ENCODE data around the gene PSMD14.
"Not testable (repeated sequence)": the region's sequence is repeated elsewhere in the genome, so short reads cannot be mapped to it uniquely, and the experiment has no call there.

PSMD14 gene

GRCh38 chr2:161335626-161336025 is 27.4 kb downstream of the PSMD14 start:
- no peak for DNase-seq (ENCODE audit: low read depth in 2 of 2)

GRCh38 chr2:161337247-161337646 is 29.0 kb downstream of the PSMD14 start:
- DNase-seq (ENCODE audit: low read depth in 2 of 2): no peak

GRCh38 chr2:161339532-161339931 is 31.3 kb downstream of the PSMD14 start:
- DNase-seq (ENCODE audit: low read depth in 2 of 2): not testable (repeated sequence)

GRCh38 chr2:161340930-161341413 is 32.7 kb downstream of the PSMD14 start:
- not testable (repeated sequence) for DNase-seq (ENCODE audit: low read depth in 2 of 2)

GRCh38 chr2:161343235-161343634 is 35.0 kb downstream of the PSMD14 start:
- no peak for DNase-seq (ENCODE audit: low read depth in 2 of 2)

GRCh38 chr2:161344692-161345091 is 36.5 kb downstream of the PSMD14 start:
- no peak for DNase-seq (ENCODE audit: low read depth in 2 of 2)

GRCh38 chr2:161351678-161352077 is 43.5 kb downstream of the PSMD14 start:
- no peak for DNase-seq (ENCODE audit: low read depth in 2 of 2)

GRCh38 chr2:161352719-161353118 is 44.5 kb downstream of the PSMD14 start:
- no peak for DNase-seq (ENCODE audit: low read depth in 2 of 2)

- DNase-seq (ENCODE audit: low read depth in 2 of 2): no peak
Observed at GRCh38 chr2:161353543-161353942, 45.3 kb downstream of the PSMD14 start.

- DNase-seq (ENCODE audit: low read depth in 2 of 2): no peak
Observed at GRCh38 chr2:161354106-161354505, 45.9 kb downstream of the PSMD14 start.

- DNase-seq (ENCODE audit: low read depth in 2 of 2): no peak
Observed at GRCh38 chr2:161355106-161355505, 46.9 kb downstream of the PSMD14 start.

GRCh38 chr2:161355983-161356382 is 47.8 kb downstream of the PSMD14 start:
- DNase-seq (ENCODE audit: low read depth in 2 of 2): no peak

- DNase-seq (ENCODE audit: low read depth in 2 of 2): no peak
Observed at GRCh38 chr2:161357097-161357496, 48.9 kb downstream of the PSMD14 start.

- no peak for DNase-seq (ENCODE audit: low read depth in 2 of 2)
Observed at GRCh38 chr2:161358838-161359237, 50.6 kb downstream of the PSMD14 start.

GRCh38 chr2:161360095-161360654 is 52.0 kb downstream of the PSMD14 start:
- DNase-seq (ENCODE audit: low read depth in 2 of 2): not testable (repeated sequence)

GRCh38 chr2:161362568-161363166 is 54.4 kb downstream of the PSMD14 start:
- no peak for DNase-seq (ENCODE audit: low read depth in 2 of 2)

- DNase-seq (ENCODE audit: low read depth in 2 of 2): no peak
Observed at GRCh38 chr2:161367675-161368074, 59.5 kb downstream of the PSMD14 start.

- no peak for DNase-seq (ENCODE audit: low read depth in 2 of 2)
Observed at GRCh38 chr2:161369311-161369710, 61.1 kb downstream of the PSMD14 start.

- no peak for DNase-seq (ENCODE audit: low read depth in 2 of 2)
Observed at GRCh38 chr2:161370981-161371380, 62.8 kb downstream of the PSMD14 start.

GRCh38 chr2:161371869-161372268 is 63.6 kb downstream of the PSMD14 start:
- no peak for DNase-seq (ENCODE audit: low read depth in 2 of 2)

GRCh38 chr2:161373942-161374341 is 65.7 kb downstream of the PSMD14 start:
- DNase-seq (ENCODE audit: low read depth in 2 of 2): no peak

- no peak for DNase-seq (ENCODE audit: low read depth in 2 of 2)
Observed at GRCh38 chr2:161374446-161374845, 66.2 kb downstream of the PSMD14 start.

- DNase-seq (ENCODE audit: low read depth in 2 of 2): no peak
Observed at GRCh38 chr2:161379740-161380139, 71.5 kb downstream of the PSMD14 start.

GRCh38 chr2:161381546-161381945 is 73.3 kb downstream of the PSMD14 start:
- no peak for DNase-seq (ENCODE audit: low read depth in 2 of 2)
